Measurements from ENCODE around the gene SNX24. TPM values are rescaled to one million over a fixed set of nuclear protein-coding genes. Genes with fewer than 3 reads are reported as not detected.

Gene SNX24
- total and polyA plus RNA-seq, 2 donors (not counting 1 experiment from before 2014, with no cell fraction given) = 13.4 to 22.3 TPM

- H3K4me3 ChIP-seq (replicated peaks in 1 of 4; ENCODE audit: control extremely low read depth in 1 of 4, insufficient read depth in 1 of 4, low read depth in 3 of 4, low read length in 4 of 4) = no peak overlapping the region
These were observed 136.4 kb downstream of the SNX24 start for GRCh38 chr5:122981846-122982245.

DNA sequence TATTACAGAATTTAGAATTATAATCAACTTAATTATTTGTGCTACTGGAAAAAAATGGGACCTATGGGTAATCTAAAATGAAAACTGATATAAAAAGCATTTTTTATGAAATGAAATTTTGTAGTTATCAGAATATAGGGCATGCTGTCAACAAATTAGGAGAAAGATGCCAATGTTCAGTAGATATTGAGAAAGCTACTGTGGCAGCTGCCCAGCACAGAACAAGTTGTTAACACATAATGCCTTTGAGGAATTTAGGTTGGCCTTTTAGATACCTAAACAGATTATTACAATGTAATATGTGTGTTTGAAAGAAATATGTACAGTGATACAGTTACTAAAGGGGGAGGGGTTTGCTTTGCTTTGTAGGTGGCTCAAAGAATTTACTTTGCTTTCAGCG, 137.0 kb downstream of the SNX24 start:
- H3K4me2 ChIP-seq (ENCODE audit: extremely low read depth, insufficient read depth, low read length) = no peak overlapping the region
- H3K9ac ChIP-seq (ENCODE audit: insufficient read depth, low read length) = no peak overlapping the region
- H3K27me3 ChIP-seq (ENCODE audit: control insufficient read depth, insufficient read depth, low read length) = no peaks in the 10 kb centered on the region
- H3K79me2 ChIP-seq (ENCODE audit: control insufficient read depth, insufficient read depth, low read length) = no peaks in the 10 kb centered on the region
- H4K20me1 ChIP-seq (ENCODE audit: control insufficient read depth, extremely low read depth, insufficient read depth, low read length) = no peaks in the 10 kb centered on the region
- no peaks in the 10 kb centered on the region for H3K36me3 ChIP-seq (ENCODE audit: control insufficient read depth, insufficient read depth, low read length)
- H3K27ac ChIP-seq (ENCODE audit: insufficient read depth, low read length) = no peak overlapping the region
- no peak for DNase-seq (ENCODE audit: low read depth in 2 of 2)
- H2AFZ ChIP-seq (ENCODE audit: low read length) = no peak overlapping the region
- H3K9me3 ChIP-seq (ENCODE audit: control insufficient read depth, insufficient read depth, low read depth, low read length) = no peaks in the 10 kb centered on the region
- TF ChIP-seq CTCF (conservative IDR thresholded peaks at IDR 0.05 in 1 of 2, IDR thresholded peaks at IDR 0.05 in 1 of 2; ENCODE audit: low read depth in 1 of 2, low read length in 2 of 2) (no peak), EZH2 (IDR thresholded peaks at IDR 0.05; ENCODE audit: low read length, missing control alignments) (no peak)
- H3K4me1 ChIP-seq (ENCODE audit: control insufficient read depth, extremely low read depth, insufficient read depth, low read length) = no peaks in the 10 kb centered on the region
- no peak overlapping the region for H3K4me3 ChIP-seq (replicated peaks in 1 of 4; ENCODE audit: control extremely low read depth in 1 of 4, insufficient read depth in 1 of 4, low read depth in 3 of 4, low read length in 4 of 4)

More at GRCh38 chr5:122981846-122982245, 136.4 kb downstream of the SNX24 start:
- DNase-seq (ENCODE audit: low read depth in 2 of 2) = no peak
- H3K4me2 ChIP-seq (ENCODE audit: extremely low read depth, insufficient read depth, low read length) = no peak overlapping the region
- no peaks in the 10 kb centered on the region for H3K27me3 ChIP-seq (ENCODE audit: control insufficient read depth, insufficient read depth, low read length)
- no peaks in the 10 kb centered on the region for H4K20me1 ChIP-seq (ENCODE audit: control insufficient read depth, extremely low read depth, insufficient read depth, low read length)
- no peaks in the 10 kb centered on the region for H3K4me1 ChIP-seq (ENCODE audit: control insufficient read depth, extremely low read depth, insufficient read depth, low read length)
- no peak overlapping the region for H3K9ac ChIP-seq (ENCODE audit: insufficient read depth, low read length)
- H3K27ac ChIP-seq (ENCODE audit: insufficient read depth, low read length) = no peak overlapping the region
- H2AFZ ChIP-seq (ENCODE audit: low read length) = no peak overlapping the region
- no peaks in the 10 kb centered on the region for H3K79me2 ChIP-seq (ENCODE audit: control insufficient read depth, insufficient read depth, low read length)
- TF ChIP-seq EZH2 (IDR thresholded peaks at IDR 0.05; ENCODE audit: low read length, missing control alignments) = no peak
- H3K9me3 ChIP-seq (ENCODE audit: control insufficient read depth, insufficient read depth, low read depth, low read length) = no peaks in the 10 kb centered on the region
- H3K36me3 ChIP-seq (ENCODE audit: control insufficient read depth, insufficient read depth, low read length) = no peaks in the 10 kb centered on the region

DNA sequence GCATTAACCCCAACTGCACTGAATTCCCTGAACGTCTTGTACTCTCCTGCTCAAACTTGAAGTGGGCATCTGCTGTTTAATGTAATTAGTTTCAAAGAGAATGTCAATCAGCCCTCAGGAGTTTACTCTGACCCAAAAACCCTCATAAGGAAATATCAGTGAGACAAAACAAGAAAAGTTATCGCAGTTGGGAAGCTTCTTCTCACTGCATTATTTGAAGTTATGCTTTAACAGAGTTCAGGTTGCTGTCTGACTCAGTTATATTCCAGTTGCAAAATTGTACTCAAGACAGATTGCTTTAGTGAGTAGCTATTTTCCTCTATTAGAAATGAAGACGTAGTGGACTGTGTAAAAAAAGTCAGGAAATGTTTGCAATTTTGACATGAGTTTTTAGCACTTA, 139.0 kb downstream of the SNX24 start:
- Histone ChIP-seq H3K27me3 (ENCODE audit: control insufficient read depth, insufficient read depth, low read length) (no peaks in the 10 kb centered on the region), H3K9me3 (ENCODE audit: control insufficient read depth, insufficient read depth, low read depth, low read length) (no peaks in the 10 kb centered on the region), H2AFZ (ENCODE audit: low read length) (no peak overlapping the region), H4K20me1 (ENCODE audit: control insufficient read depth, extremely low read depth, insufficient read depth, low read length) (no peaks in the 10 kb centered on the region), H3K27ac (ENCODE audit: insufficient read depth, low read length) (no peak overlapping the region), H3K4me1 (ENCODE audit: control insufficient read depth, extremely low read depth, insufficient read depth, low read length) (no peaks in the 10 kb centered on the region), H3K9ac (ENCODE audit: insufficient read depth, low read length) (no peak overlapping the region), H3K4me2 (ENCODE audit: extremely low read depth, insufficient read depth, low read length) (no peak overlapping the region), H3K79me2 (ENCODE audit: control insufficient read depth, insufficient read depth, low read length) (no peaks in the 10 kb centered on the region), H3K36me3 (ENCODE audit: control insufficient read depth, insufficient read depth, low read length) (no peaks in the 10 kb centered on the region), H3K4me3 (replicated peaks in 1 of 4; ENCODE audit: control extremely low read depth in 1 of 4, insufficient read depth in 1 of 4, low read depth in 3 of 4, low read length in 4 of 4) (no peak overlapping the region)
- TF ChIP-seq EZH2 (IDR thresholded peaks at IDR 0.05; ENCODE audit: low read length, missing control alignments) (no peak), CTCF (conservative IDR thresholded peaks at IDR 0.05 in 1 of 2, IDR thresholded peaks at IDR 0.05 in 1 of 2; ENCODE audit: low read depth in 1 of 2, low read length in 2 of 2) (no peak)
- no peak for DNase-seq (ENCODE audit: low read depth in 2 of 2)
